ENCODE measurements around the gene ANXA10.
"Not testable (repeated sequence)": the region's sequence is repeated elsewhere in the genome, so short reads cannot be mapped to it uniquely, and the experiment has no call there.

The ANXA10 gene

GRCh38 chr4:168096407-168096784, 4.1 kb downstream of the ANXA10 start:
- TF ChIP-seq POLR2A (IDR thresholded peaks at IDR 0.05; ENCODE audit: low read length) (no peak), GATA1 (IDR thresholded peaks at IDR 0.05; ENCODE audit: low read depth, low read length) (no peak)
- DNase-seq = no peak

- TF ChIP-seq GATA1 (IDR thresholded peaks at IDR 0.05; ENCODE audit: low read depth, low read length) = no peak
- TF ChIP-seq POLR2A (IDR thresholded peaks at IDR 0.05; ENCODE audit: low read length) = no peak
- no peak for DNase-seq
These were observed 4.8 kb downstream of the ANXA10 start for GRCh38 chr4:168097161-168097560.

- no peak for DNase-seq
- no peak for TF ChIP-seq GATA1 (IDR thresholded peaks at IDR 0.05; ENCODE audit: low read depth, low read length)
These were observed 5.9 kb downstream of the ANXA10 start for GRCh38 chr4:168098248-168098717.

GRCh38 chr4:168099195-168099594, 6.9 kb downstream of the ANXA10 start:
- DNase-seq = no peak
- TF ChIP-seq POLR2A (IDR thresholded peaks at IDR 0.05; ENCODE audit: low read length) (no peak), GATA1 (IDR thresholded peaks at IDR 0.05; ENCODE audit: low read depth, low read length) (no peak)

GRCh38 chr4:168101026-168101425, 8.7 kb downstream of the ANXA10 start:
- DNase-seq = no peak
- TF ChIP-seq GATA1 (IDR thresholded peaks at IDR 0.05; ENCODE audit: low read depth, low read length) = no peak

GRCh38 chr4:168102403-168102802, 10.1 kb downstream of the ANXA10 start:
- TF ChIP-seq GATA1 (IDR thresholded peaks at IDR 0.05; ENCODE audit: low read depth, low read length) = no peak
- TF ChIP-seq POLR2A (IDR thresholded peaks at IDR 0.05; ENCODE audit: low read length) = no peak
- DNase-seq = no peak

- TF ChIP-seq POLR2A (IDR thresholded peaks at IDR 0.05; ENCODE audit: low read length) (no peak), GATA1 (IDR thresholded peaks at IDR 0.05; ENCODE audit: low read depth, low read length) (no peak)
- DNase-seq = no peak
These were observed 17.2 kb downstream of the ANXA10 start for GRCh38 chr4:168109527-168109926.

GRCh38 chr4:168113059-168113458, 20.7 kb downstream of the ANXA10 start:
- not testable (repeated sequence) for DNase-seq

- TF ChIP-seq GATA1 (IDR thresholded peaks at IDR 0.05; ENCODE audit: low read depth, low read length) (no peak), POLR2A (IDR thresholded peaks at IDR 0.05; ENCODE audit: low read length) (no peak)
- no peak for DNase-seq
These were observed 25.8 kb downstream of the ANXA10 start for GRCh38 chr4:168118116-168118655.

GRCh38 chr4:168119100-168119499, 26.8 kb downstream of the ANXA10 start:
- no peak for DNase-seq
- TF ChIP-seq GATA1 (IDR thresholded peaks at IDR 0.05; ENCODE audit: low read depth, low read length) (no peak), POLR2A (IDR thresholded peaks at IDR 0.05; ENCODE audit: low read length) (no peak)

- TF ChIP-seq POLR2A (IDR thresholded peaks at IDR 0.05; ENCODE audit: low read length) (no peak), GATA1 (IDR thresholded peaks at IDR 0.05; ENCODE audit: low read depth, low read length) (no peak)
- no peak for DNase-seq
These were observed 27.6 kb downstream of the ANXA10 start for GRCh38 chr4:168119890-168120289.

GRCh38 chr4:168120811-168121210, 28.5 kb downstream of the ANXA10 start:
- no peak for DNase-seq
- no peak for TF ChIP-seq GATA1 (IDR thresholded peaks at IDR 0.05; ENCODE audit: low read depth, low read length)
- TF ChIP-seq POLR2A (IDR thresholded peaks at IDR 0.05; ENCODE audit: low read length) = no peak

GRCh38 chr4:168124008-168124641, 31.8 kb downstream of the ANXA10 start:
- TF ChIP-seq GATA1 (IDR thresholded peaks at IDR 0.05; ENCODE audit: low read depth, low read length) (no peak), POLR2A (IDR thresholded peaks at IDR 0.05; ENCODE audit: low read length) (no peak)
- DNase-seq = no peak

GRCh38 chr4:168126952-168127351, 34.6 kb downstream of the ANXA10 start:
- DNase-seq = no peak
- no peak for TF ChIP-seq POLR2A (IDR thresholded peaks at IDR 0.05; ENCODE audit: low read length)
- TF ChIP-seq GATA1 (IDR thresholded peaks at IDR 0.05; ENCODE audit: low read depth, low read length) = no peak

- TF ChIP-seq GATA1 (IDR thresholded peaks at IDR 0.05; ENCODE audit: low read depth, low read length) (no peak), POLR2A (IDR thresholded peaks at IDR 0.05; ENCODE audit: low read length) (no peak)
- DNase-seq = no peak
These were observed 36.3 kb downstream of the ANXA10 start for GRCh38 chr4:168128601-168129000.
